GM19238 (cell line): ENCODE measurements around the gene CEMP1.

Experiments
- DNase-seq: peaks from one replicate; pipeline ENCODE4 v3.0.0; 2011; ENCODE audit warnings: low spot score; ENCODE audit not compliant: insufficient read length

The CEMP1 gene

DNA sequence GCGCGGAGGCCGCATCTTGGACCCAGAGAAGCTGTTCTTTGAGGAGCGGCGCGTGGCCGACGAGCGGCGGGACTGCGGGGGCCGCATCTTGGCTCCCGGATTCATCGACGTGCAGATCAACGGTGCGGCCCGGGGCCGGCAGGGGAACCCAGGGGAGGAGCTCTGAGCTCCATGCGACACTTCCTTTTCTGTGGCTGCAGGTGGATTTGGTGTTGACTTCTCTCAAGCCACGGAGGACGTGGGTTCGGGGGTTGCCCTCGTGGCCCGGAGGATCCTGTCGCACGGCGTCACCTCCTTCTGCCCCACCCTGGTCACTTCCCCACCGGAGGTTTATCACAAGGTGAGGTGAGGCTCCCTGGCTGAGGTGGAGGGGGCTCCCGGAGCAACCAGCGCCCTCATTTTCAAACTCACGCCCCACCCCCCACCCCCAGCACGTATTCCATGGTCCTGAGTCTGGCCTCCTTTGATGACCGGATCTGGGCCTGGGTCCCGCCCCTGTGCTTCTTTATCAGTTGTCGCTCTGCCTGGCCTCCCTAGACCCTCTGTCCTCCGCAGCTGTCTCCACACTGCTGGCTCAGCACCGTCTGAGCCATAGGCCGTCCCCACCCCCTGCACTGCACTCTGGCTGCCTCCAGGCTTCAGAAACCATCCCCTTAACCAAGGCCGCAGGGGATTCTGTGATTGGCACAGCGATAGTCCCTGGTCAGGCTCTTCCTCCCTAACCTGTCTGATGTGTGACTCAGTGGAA, 10.2 kb downstream of the CEMP1 start:
- DNase-seq = peak; percentile 72

- peak; percentile 99 for DNase-seq
Measured at GRCh38 chr16:2520097-2520783, 11.0 kb downstream of the CEMP1 start, which contains the start of gene AMDHD2. Gene AMDHD2 (plus strand): TSS chr16:2520371. CDS start chr16:2520459, 88 bp downstream.

DNA sequence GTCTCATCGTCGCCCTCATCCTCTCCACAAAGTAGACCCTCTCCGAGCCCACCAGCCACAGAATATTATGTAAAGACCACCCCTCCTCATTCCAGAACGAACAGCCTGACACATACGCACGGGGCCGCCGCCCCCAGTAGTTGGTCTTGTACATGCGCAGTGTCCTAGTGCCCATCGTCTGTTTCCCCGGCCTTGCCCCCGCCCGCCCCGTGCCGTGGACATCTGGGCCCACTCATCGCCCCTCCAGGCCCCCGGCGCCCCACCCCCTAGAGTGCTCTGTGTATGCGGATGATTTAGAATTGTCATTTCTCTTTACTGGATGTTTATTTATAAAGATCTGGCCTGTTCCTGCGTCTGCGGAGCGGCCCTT, 11.5 kb downstream of the CEMP1 start:
- DNase-seq = no peak

- no peak for DNase-seq
Measured at GRCh38 chr16:2518823-2519710, 12.1 kb downstream of the CEMP1 start.

DNA sequence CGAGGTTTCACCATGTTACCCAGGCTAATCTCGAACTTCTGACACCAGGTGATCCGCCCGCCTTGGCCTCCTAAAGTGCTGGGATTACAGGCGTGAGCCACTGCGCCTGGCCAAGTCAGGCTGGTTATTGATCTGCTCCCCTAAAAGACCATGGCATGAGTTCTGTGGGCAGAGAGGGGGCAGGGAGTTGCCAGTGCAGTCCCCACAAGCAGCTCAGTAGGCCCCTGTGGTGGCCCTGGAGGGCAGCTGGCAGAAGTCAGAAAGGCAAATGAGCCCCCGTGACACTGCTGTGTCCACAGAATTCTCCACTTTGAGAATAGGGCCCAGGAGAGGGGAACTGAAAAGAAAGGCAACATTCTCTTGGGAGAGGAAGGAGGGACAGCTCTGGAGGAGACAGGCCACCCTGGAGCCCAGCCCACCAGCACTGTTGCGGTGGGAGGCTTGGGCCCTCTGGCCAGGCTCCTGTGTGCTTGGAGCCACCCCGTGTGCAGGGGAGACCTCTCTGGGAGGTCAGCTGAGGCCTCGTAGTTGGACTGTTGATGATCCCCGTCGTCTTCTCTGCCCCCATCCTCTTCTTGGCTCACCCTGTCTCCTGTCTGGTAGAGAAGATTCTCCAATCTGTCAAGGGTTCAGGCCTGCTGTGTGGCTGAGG, 13.1 kb downstream of the CEMP1 start:
- no peak for DNase-seq

GRCh38 chr16:2516391-2517240, 14.6 kb downstream of the CEMP1 start:
- DNase-seq = no peak

DNA sequence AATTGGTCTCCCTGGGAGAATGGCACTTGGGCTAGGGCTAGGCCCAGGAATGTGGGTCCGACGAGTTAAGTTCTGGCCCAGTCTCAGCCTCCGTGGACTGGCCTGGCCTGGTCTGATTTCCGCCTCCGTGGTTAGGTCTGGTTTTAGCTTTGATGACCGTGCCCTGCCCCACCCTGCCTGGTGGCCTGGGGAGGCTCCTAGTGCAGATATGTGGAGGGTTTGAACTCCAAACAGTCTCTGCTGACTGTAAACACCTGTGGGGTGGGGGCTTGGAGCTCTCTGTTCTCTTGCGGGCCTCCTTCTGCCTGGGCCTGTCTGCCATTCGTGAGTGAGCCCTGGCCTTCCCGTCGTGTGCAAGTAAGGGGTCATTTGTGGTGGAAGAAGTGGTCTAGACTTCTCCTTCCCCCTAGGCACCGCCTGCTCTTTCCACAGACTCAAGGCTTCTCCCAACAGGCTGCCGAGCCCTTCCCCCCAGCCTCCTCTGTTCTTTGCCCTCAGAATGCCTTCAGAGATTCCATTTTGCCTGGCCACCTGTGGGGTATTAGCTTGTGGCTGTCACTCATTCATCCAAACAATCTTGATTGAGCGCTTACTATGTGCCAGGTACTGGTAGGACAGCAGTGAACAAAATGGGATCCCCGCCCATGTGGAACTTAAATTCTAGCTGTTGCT, 15.9 kb downstream of the CEMP1 start:
- DNase-seq = no peak

DNA sequence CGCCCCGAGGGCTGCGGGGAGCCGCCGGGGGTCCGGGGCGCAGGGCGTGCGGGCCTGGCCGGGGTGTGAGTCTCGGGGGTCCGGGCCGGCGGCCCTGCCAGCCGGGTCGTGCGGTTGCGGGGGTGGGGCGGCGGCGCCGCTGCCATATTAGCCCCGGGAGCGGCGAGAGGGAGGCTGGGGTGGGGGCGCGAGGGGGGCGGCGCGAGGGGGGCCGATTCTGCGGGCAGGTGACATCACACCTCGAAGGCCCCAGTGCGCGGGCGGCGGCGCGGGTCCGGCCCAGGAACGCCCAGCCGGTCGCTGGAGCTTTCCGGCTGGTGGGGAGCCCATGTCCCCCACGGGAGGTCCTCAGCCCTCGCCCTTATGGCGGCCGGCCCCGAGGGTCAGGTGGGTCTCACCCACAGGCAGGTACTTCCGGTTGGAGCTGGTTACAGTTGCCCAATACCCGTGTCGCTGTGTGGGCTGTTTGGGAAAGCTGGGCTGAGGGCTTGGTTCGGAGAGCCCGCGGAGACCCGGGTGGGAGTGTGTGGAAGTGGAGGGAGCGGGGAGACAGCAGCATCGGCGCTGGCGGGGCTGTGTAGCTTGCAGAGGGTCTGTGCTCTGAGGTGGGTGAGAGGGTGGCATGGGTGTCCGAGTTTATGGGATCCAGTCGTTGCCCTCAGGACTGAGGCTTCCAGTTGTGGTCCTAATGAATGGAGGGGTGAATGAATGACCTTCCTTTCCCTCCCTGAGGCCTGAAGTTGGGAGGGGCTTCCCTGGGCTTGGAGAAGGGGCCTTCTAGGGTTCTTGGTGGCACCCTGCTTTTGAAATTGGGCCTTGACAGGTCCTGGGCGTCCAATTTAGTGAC, 16.7 kb downstream of the CEMP1 start:
- no peak for DNase-seq

- DNase-seq = peak; percentile 93
Measured at GRCh38 chr16:2513405-2514332, 17.5 kb downstream of the CEMP1 start, which contains the start of gene ATP6V0C. Gene ATP6V0C (plus strand): TSS chr16:2513952. CDS start chr16:2514104, 152 bp downstream.

DNA sequence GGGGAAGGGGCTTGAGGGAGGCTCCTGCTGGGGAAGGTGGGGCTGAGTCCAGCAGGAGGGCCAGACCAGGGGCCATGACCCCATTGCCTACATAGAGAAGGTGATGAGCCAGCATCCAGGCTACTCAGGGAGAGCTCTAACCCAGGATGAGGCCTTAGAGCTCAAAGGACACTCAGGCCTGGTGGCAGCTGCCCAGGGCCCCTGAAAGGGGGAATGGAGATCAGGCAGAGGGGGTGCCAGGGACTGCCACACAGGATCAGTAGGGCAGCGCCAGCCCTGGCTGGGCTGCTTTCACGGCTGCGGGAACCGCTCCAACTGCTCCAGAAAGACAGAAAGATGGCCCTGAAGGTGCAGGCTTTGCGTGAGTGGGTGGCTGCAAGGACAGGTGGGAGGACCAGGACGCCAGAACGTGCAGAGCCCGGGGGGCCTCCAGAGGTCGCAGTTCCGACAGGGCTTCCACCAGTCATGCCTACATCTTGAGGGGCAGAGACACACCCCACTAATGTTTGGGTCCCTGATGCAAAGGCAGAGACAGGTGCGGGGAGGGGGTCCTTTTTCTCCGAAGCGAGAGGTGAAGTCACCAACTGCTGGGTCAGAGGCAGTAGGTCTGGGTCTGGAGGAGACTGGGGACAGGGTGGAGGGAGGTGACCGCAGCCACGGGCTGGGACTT, 18.3 kb downstream of the CEMP1 start:
- no peak for DNase-seq

DNA sequence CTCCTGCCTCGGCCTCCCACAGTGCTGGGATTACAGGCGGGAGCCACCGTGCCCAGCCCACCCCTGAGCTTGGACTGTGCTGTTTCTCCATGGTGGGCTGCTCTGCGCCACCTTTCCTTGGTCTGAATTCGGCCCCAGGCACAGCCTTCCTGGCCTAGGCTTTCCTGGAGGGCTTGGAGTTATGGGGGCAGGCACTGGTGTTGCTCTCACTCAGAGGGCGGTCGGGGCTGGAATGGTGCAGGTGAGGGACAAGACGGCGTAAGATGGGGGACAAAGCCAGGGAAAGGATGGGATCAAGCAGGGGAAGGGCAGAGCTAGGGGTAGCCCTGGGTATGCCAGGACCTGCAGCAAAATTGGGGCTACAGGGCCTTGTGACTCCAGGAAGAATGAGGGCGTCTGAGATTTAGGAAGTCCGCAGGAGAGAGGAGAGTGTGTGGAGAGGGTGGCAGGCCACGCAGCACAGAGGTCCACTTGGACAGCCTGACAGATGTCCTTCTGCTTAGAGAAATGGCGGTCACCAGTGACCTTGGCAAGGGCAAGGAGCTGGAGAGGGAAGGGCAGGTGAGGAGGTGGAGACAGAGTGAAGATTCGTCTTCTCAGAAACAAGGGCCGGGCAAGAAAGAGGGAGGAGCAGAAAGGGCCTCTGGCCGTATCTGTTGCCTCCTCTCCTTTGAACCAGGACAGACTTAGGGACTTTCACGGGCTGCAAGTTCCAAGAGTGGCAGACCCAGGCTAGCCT, 19.0 kb downstream of the CEMP1 start:
- DNase-seq = no peak

- DNase-seq = no peak
Measured at GRCh38 chr16:2511128-2511800, 19.9 kb downstream of the CEMP1 start.

GRCh38 chr16:2508722-2509400, 22.3 kb downstream of the CEMP1 start:
- DNase-seq = no peak

DNA sequence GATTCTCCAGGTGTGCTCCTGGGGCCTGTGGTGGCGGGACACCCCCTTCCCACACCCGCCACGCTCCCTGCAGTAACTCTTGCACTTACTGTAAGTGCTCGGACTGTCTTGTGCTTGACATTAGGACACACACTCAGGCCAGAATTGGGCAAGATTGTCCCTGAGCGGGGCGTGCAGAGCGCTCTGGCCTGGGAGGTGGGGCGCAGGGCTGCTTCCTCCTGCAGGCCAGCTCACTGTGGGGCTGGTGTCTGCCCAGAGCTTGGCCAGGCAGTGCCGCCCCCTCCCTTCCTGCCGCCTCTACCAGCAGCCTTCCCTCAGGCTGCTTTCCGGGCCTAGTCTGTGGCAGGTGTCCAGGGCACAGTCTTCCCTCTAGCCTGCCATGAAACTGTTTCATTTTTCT, 23.5 kb downstream of the CEMP1 start:
- DNase-seq = no peak

DNA sequence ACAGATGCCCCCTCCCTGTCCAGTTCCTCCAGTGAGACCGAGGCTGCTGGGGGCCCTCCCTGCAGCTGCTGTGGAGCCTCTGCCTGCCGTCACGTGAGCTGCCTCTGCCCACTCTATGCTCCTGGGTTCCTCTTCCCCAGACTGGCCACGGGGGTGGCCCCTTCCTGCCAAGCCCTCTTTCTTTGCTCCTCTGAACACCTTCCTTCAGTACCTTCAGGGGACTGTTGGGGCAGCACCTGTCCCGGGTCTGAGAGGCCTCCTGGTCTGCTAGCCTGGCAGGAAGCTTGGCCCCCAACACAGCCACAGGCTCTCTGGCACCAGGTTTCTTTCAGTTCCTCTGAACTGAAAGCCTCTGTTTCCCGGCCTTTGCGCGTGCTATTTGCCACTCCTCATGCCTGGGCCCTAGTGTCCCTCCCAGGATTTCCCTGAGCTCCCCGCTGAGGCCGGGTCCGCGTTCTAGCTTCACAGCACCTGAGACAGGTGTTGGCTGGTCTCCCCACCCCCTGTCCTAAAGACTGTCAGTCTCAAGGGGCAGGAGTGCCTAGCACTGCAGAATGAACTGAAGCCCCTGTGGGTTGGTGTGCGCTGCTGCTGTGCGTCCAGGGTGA, 24.1 kb downstream of the CEMP1 start:
- peak; percentile 83 for DNase-seq
